Body of pancreas (tissue), 4 donors: Measurements from ENCODE around the gene SRSF9.

ENCODE experiments used
- CTCF ChIP-seq, 7 experiments: fragments of 450-650 bp in 4 of 7; fragments of 200-600 bp in 3 of 7; sonication (generic) in 3 of 7; IDR thresholded peaks; one replicate each; pipeline ENCODE4 v1.5.1; 2016 to 2019; ENCODE audit warnings: antibody characterized with exemption in 7 of 7
- POLR2A ChIP-seq, 3 donors: fragments of 450-650 bp; IDR thresholded peaks; one replicate each; pipeline ENCODE4 v1.6.1; 2016; ENCODE audit warnings: antibody characterized with exemption in 3 of 3, mild to moderate bottlenecking in 2 of 3

- TF ChIP-seq POLR2A (IDR thresholded peaks at IDR 0.05) = no peak
- no peak for TF ChIP-seq CTCF (IDR thresholded peaks at IDR 0.05)
Observed at GRCh38 chr12:120468325-120468820, 1.2 kb downstream of the SRSF9 start.
